Regular cardiac myocyte (primary cell): ENCODE data around the gene LRRC37B. TPM values are rescaled to one million over a fixed set of nuclear protein-coding genes. Genes with fewer than 3 reads are reported as not detected.

Experiments used
- total RNA-seq: library from RNA; depleted of rRNA; stranded (reverse); fragments of >200 nt; gene quantifications from 2 replicates; pipeline ENCODE4 v1.2.3, GENCODE V29; 2014

Gene LRRC37B
- 3.6 and 11.3 TPM in 2 replicates for total RNA-seq

DNA sequence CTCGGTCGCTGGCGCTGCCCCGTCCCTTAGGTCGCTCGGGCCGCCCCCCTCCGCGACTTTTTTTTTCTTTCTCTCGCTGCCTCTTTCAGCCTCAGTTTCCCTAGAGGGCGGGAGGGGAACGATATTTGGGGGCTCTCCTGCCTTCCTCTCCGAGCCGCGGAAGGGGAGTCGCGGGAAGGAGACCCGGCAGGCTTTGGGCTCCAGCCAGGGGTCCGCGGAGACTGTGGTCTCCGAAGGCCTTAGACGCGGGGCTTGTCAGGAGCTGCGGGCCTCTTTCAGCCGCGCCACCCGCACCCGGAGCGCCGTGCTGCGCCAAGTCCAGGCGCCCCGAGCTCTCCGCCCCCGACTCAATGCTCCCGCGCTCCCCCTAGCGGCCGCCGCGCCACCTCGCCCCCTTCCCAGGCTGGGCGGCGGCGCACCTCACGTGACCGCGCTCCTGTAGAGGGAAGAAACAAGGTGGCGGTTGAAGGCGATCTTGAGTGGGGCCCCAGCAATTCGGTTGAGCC, at the start of gene LRRC37B:
Gene LRRC37B (plus strand): TSS at position 427 of the 506 bp plus-strand sequence. CDS start 14,010 bp downstream, outside the sequence.

Other genes starting within 250 kb of the LRRC37B start
- gene COPRS, start 148.1 kb upstream of the LRRC37B start, total RNA-seq = 121 and 180 TPM in 2 replicates
- gene UTP6, start 105.7 kb upstream of the LRRC37B start, total RNA-seq = 37.5 and 48.1 TPM in 2 replicates
- 16.9 and 18.6 TPM in 2 replicates for gene SUZ12, start 70.4 kb upstream of the LRRC37B start, total RNA-seq
- 43.1 and 55.8 TPM in 2 replicates for gene RHOT1, start 135.1 kb downstream of the LRRC37B start, total RNA-seq